AG04450 (cell line): ENCODE measurements around the gene NINJ2. TPM values are rescaled to one million over a fixed set of nuclear protein-coding genes. Genes with fewer than 3 reads are reported as not detected.

ENCODE experiments used
- CTCF ChIA-PET: fragments of 300-600, 350-600 bp; formaldehyde crosslinking; extraction: SDS; loops from one replicate; lab custom pipeline; 2022; ENCODE audit warnings: antibody characterized with exemption, inconsistent platforms; lab: Charles Lee
- POLR2A ChIA-PET: fragments of 350-600 bp; formaldehyde crosslinking; extraction: SDS; loops from one replicate; lab custom pipeline; 2021; ENCODE audit warnings: antibody characterized with exemption, inconsistent platforms; lab: Yijun Ruan, JAX
- DNase-seq: peaks from one replicate; pipeline ENCODE4 v3.0.0-alpha.2; 2011; ENCODE audit warnings: low read depth, low spot score
- H3K27ac ChIP-seq: one replicate; pipeline ENCODE4 v1.5.1; 2012; ENCODE audit warnings: low read depth, low read length, control low read depth
- H3K27me3 ChIP-seq: one replicate; pipeline ENCODE4 v1.6.0; 2012; ENCODE audit warnings: low read length; ENCODE audit not compliant: control insufficient read depth, insufficient read depth
- H3K4me3 ChIP-seq: 2 replicates; pipeline ENCODE4 v1.5.1; 2011; ENCODE audit warnings: mild to moderate bottlenecking, low read depth, low read length, control low read depth
- H3K9me3 ChIP-seq: 2 replicates; pipeline ENCODE4 v1.5.1; 2012; ENCODE audit warnings: low read length; ENCODE audit not compliant: control insufficient read depth, insufficient read depth
- polyA plus RNA-seq: library from polyadenylated mRNA; depleted of rRNA; stranded (reverse); fragments of >200 nt; gene quantifications from 2 replicates; pipeline ENCODE4 v1.2.3, GENCODE V29; 2011
- TF ChIP-seq, protein P1 (sequence below): IDR thresholded peaks from 2 replicates; pipeline ENCODE4 v1.5.1; 2011; ENCODE audit warnings: low read depth, low read length, control low read depth, inconsistent platforms

Gene NINJ2
- polyA plus RNA-seq, 1 experiment: not detected

DNA sequence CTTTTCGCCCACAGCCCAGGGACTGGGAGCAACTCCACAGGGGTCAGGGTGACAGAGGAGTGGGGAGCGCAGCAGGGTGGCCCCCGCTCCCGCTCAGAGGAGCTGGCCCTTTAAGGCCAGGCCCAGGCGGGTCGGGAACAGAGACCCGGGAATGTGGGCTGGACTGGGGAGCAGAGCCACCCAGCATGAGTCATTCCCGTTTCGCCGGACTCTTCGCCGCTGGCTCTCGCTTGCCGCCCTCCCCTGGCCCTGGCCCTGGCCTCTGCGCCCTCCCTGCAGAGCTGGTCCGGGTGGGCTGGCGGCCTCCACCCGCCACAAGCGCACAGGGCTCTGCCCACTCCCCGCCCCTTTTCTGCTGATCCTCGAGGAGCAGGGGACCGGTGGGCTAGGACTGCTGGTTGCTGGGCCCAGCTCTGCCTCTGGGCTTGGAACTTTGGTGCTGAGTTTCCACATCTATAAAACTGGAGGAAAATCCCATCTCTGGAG lies 92.8 kb downstream of the NINJ2 start:
- ChIA-PET CTCF (interaction anchor here (0.9 to 6.0 kb wide), 15 partner anchors 8 to 522 kb away, joined by 3 to 90 read pairs (median 4); partner anchors contain the start of genes RAD52 and WNK1), POLR2A (interaction anchor here (1.3 to 2.3 kb wide), 2 partner anchors 183 to 379 kb away, joined by 6 to 19 read pairs; partner anchors contain the start of genes RAD52 and WNK1)
- Histone ChIP-seq H3K27ac (peak overlapping the region; percentile 69), H3K9me3 (no peaks in the 10 kb centered on the region; the same call in 1 of the 2 replicates), H3K4me3 (peak overlapping the region; percentile 69), H3K27me3 (peaks cover 9% of the 10 kb centered on the region)
- TF ChIP-seq, protein P1, sequence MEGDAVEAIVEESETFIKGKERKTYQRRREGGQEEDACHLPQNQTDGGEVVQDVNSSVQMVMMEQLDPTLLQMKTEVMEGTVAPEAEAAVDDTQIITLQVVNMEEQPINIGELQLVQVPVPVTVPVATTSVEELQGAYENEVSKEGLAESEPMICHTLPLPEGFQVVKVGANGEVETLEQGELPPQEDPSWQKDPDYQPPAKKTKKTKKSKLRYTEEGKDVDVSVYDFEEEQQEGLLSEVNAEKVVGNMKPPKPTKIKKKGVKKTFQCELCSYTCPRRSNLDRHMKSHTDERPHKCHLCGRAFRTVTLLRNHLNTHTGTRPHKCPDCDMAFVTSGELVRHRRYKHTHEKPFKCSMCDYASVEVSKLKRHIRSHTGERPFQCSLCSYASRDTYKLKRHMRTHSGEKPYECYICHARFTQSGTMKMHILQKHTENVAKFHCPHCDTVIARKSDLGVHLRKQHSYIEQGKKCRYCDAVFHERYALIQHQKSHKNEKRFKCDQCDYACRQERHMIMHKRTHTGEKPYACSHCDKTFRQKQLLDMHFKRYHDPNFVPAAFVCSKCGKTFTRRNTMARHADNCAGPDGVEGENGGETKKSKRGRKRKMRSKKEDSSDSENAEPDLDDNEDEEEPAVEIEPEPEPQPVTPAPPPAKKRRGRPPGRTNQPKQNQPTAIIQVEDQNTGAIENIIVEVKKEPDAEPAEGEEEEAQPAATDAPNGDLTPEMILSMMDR: no peak
- DNase-seq: peak; percentile 54

DNA sequence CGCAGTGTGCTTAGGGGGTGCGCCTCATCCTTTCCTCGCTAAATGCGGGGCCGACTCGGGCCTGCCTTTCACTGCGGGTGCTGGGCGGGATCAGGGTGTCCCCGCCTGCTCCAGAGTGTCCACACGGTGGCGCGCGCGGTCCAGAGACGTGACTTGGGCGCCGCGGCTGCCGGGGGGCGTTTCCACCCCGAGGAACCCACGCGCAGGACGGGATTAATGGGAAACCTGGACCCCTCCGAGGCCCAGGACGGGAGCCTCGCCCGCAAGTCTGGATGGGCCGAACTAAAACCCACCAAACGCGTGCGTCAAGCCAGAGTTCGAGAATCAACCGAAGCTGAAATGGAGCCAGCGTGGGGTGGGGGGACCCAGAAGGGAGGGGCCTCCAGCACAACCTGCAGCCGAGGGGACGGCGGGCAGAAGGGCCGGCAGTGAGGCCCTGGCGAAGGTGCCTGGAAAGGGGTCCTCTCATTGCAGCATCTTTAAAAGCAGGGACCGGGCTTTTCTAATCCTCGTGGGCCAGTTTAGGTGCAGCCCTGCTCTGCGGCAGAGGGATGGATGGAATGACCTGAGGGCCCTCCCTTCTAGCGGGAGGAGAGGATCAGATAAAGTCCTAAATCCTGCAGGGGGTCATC lies 93.3 kb downstream of the NINJ2 start:
- H3K27ac ChIP-seq: peak overlapping the region; percentile 69
- peak overlapping the region; percentile 69 for H3K4me3 ChIP-seq
- DNase-seq: peak; percentile 48
- CTCF ChIA-PET: interaction anchor here (0.9 to 6.0 kb wide), 17 partner anchors 9 to 523 kb away, joined by 3 to 90 read pairs (median 4); partner anchors contain the start of genes RAD52 and WNK1
- H3K27me3 ChIP-seq: peaks cover 10% of the 10 kb centered on the region
- no peaks in the 10 kb centered on the region; the same call in 1 of the 2 replicates for H3K9me3 ChIP-seq
- TF ChIP-seq, protein P1: peak; percentile 90
- POLR2A ChIA-PET: interaction anchor here (1.3 to 2.3 kb wide), 2 partner anchors 183 to 380 kb away, joined by 6 to 19 read pairs; partner anchors contain the start of genes RAD52 and WNK1

DNA sequence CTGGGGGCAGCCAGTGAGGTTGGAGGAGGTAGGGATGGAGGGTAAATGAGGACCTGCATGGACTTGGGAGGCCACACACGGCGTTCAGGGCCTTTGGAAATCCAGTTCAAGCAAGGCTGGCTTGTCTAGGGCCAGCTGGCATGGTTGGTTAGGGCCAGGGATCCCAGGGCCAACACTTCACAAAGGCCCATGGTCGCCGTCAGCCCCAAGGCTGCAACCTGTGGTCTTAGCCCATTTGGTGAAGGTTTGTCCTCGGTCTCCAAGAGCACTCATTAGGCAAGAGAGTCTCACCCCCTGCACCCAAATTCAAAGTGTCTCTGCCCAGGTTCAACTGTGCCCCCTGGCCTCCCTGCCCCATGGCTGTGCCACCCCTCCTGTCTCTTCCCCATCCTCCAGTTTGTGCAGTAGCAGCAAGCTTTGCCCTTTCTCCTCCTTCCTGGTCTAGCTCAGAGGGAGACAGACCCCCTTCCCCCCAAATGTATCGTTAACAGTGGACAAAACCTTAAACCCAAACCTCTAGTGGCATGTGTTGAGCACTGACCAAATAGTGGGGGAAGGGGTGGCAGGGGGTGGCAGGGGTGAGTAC lies 94.1 kb downstream of the NINJ2 start:
- TF ChIP-seq, protein P1: no peak
- H3K27me3 ChIP-seq: peaks cover 15% of the 10 kb centered on the region
- no peak overlapping the region for H3K27ac ChIP-seq
- ChIA-PET POLR2A (interaction anchor here (0.6 kb wide), 1 partner anchor 183 kb away, joined by 3 read pairs; the partner anchor contains the start of gene WNK1), CTCF (interaction anchor here (0.9 to 6.0 kb wide), 11 partner anchors 10 to 524 kb away, joined by 3 to 90 read pairs (median 7); partner anchors contain the start of genes RAD52 and WNK1)
- no peak overlapping the region for H3K4me3 ChIP-seq
- H3K9me3 ChIP-seq: no peaks in the 10 kb centered on the region; the same call in 1 of the 2 replicates
- no peak for DNase-seq

DNA sequence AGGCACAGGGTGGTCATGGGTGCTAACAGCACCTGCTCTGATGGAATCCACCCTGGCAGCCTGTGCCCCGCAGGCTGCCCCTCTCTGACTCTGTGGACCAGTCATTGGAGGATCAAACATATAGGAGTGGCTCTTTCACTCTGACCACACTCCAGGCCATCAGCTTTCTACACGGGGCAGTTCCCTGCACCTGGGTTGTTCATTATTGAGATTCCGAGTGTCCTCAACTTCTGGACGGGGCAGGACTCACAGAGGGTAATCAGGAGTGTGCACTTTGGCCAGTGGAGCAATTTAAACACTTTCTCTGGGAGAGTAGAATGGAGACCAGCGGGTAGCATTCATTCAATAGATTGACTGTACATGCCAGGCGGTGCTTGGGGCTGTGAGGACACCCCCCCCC lies 94.8 kb downstream of the NINJ2 start:
- TF ChIP-seq, protein P1: no peak
- POLR2A ChIA-PET: no interaction called here

More for the DNA sequence above, 94.8 kb downstream of the NINJ2 start:
- Histone ChIP-seq H3K27me3 (peaks cover 20% of the 10 kb centered on the region), H3K27ac (no peak overlapping the region), H3K9me3 (no peaks in the 10 kb centered on the region; the same call in 1 of the 2 replicates), H3K4me3 (no peak overlapping the region)
- CTCF ChIA-PET: interaction anchor here (1.1 to 6.0 kb wide), 4 partner anchors 182 to 330 kb away, joined by 3 to 90 read pairs (median 26); partner anchors contain the start of gene WNK1
- DNase-seq: no peak
